ENCODE data around the gene SLC8A1.

SLC8A1 gene

DNA sequence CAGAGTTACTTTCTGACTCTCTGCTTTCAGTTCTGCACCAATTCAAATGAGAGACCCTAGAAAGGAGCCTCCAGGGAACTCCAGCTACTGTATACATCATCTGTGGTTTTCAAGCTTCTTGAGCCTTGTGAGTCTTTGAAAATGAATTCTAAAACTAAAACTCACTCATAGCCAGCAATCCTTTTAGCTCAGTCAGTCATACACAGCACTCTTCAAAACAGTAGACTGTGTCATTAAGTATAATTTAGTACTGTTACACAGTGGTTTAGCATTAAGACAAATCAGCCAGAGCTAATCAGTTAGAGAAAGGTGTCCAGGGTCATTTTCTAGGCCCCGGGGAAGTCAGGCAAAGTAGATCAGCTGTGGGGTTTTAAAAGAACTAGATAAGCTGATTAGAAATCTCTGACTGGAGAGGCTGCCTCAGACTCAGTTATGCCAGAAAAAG lies 350.7 kb downstream of the SLC8A1 start:
- Histone ChIP-seq H3K9me3 (ENCODE audit: control insufficient read depth in 1 of 2, low read length in 2 of 2) (no peaks in the 10 kb centered on the region), H3K4me1 (ENCODE audit: control insufficient read depth in 1 of 2, insufficient read depth in 2 of 2, low read length in 2 of 2) (peaks cover 0 to 11% of the 10 kb centered on the region in 2 donors), H3K4me3 (ENCODE audit: low read depth in 1 of 2, low read length in 2 of 2) (no peak overlapping the region), H3K27ac (ENCODE audit: low read length) (no peak overlapping the region), H3K36me3 (ENCODE audit: control insufficient read depth in 1 of 2, insufficient read depth in 2 of 2, low read length in 2 of 2) (no peaks in the 10 kb centered on the region), H3K27me3 (ENCODE audit: low read depth, low read length) (no peaks in the 10 kb centered on the region)

DNA sequence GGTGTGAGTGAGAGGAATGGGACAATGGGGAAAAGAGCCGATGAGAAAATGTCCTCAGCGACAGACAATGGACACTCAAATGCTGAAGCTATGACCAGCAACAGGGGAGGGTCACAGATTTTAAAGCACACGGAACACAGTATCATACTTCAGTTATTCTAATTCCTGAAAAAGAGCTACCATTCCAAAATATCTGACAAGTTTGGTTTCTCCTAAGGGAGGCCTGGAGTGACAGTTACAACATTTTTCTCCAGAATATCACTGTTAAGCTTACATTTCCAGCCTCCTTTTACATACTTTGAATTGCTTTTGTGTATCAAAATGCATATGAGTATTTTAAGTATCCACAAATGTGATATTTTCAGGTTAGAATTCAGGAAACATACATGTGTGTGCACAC lies 351.2 kb downstream of the SLC8A1 start:
- Histone ChIP-seq H3K4me3 (ENCODE audit: low read depth in 1 of 2, low read length in 2 of 2) (no peak overlapping the region), H3K36me3 (ENCODE audit: control insufficient read depth in 1 of 2, insufficient read depth in 2 of 2, low read length in 2 of 2) (no peaks in the 10 kb centered on the region), H3K27ac (ENCODE audit: low read length) (no peak overlapping the region), H3K4me1 (ENCODE audit: control insufficient read depth in 1 of 2, insufficient read depth in 2 of 2, low read length in 2 of 2) (peaks cover 0 to 11% of the 10 kb centered on the region in 2 donors), H3K9me3 (ENCODE audit: control insufficient read depth in 1 of 2, low read length in 2 of 2) (no peaks in the 10 kb centered on the region), H3K27me3 (ENCODE audit: low read depth, low read length) (no peaks in the 10 kb centered on the region)

DNA sequence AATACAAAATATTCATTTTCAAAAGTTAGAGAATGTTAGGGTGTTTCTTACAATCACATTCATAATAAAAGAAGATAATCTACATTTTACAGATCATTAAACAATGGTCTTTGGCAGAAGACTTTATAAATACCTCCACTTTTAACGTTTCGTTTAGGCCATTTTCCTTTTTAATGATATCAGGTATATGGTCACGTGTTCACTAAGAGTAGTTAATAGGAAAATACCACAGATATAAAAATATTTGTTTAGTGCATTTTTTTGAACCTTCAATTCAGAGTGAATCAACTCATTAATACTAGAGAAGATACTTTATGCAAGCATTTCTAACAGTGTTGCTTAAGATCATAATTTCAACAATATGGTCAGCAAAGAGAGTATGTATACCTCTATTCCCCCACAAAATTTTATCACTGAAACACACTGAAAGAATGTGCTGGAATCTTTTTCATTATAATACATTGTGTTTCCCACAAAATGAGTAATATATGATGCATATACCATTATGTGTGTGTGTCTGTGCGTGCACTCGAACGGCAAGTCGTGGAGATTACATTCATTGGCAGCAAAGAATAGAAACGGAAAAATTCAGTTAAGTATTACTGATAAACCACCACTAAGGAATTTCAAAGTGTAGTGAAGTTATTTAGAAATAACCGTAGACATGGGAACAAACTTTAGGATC lies 353.0 kb downstream of the SLC8A1 start:
- no peaks in the 10 kb centered on the region for H3K9me3 ChIP-seq (ENCODE audit: control insufficient read depth in 1 of 2, low read length in 2 of 2)
- no peak overlapping the region for H3K4me3 ChIP-seq (ENCODE audit: low read depth in 1 of 2, low read length in 2 of 2)
- H3K36me3 ChIP-seq (ENCODE audit: control insufficient read depth in 1 of 2, insufficient read depth in 2 of 2, low read length in 2 of 2): no peaks in the 10 kb centered on the region
- H3K27ac ChIP-seq (ENCODE audit: low read length): no peak overlapping the region
- H3K27me3 ChIP-seq (ENCODE audit: low read depth, low read length): no peaks in the 10 kb centered on the region
- peaks cover 5 to 15% of the 10 kb centered on the region in 2 donors for H3K4me1 ChIP-seq (ENCODE audit: control insufficient read depth in 1 of 2, insufficient read depth in 2 of 2, low read length in 2 of 2)

DNA sequence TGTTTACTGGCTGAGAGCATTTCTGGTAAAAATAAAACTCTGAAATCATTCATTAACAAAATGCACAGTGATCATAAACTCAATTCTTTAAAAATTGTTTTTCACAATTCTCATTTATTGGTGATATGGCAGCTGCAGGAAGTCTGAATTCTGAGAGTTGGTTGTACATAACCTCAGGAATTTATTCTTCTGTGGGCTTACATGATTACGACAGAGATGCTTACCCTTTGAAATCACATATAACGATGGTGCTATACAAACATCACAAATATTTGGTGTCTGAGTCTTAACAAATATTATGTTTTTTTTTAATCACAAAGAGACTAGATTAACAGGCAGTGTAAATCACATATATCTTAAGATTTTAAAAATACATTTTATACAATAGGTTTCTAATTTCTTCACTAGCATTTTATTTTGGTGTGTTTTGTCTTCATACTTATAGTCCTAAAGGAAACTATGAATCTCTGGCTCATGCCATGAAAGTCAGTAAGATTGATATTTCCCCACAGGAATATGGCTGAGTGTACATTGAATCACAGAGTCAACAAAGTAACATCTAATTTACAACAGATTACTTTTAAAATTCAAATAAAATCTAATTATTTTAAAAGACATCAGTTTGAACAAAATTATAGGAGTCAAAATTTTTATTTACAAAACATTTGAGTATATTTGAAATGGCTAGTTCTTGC lies 354.1 kb downstream of the SLC8A1 start:
- Histone ChIP-seq H3K36me3 (ENCODE audit: control insufficient read depth in 1 of 2, insufficient read depth in 2 of 2, low read length in 2 of 2) (no peaks in the 10 kb centered on the region), H3K27me3 (ENCODE audit: low read depth, low read length) (no peaks in the 10 kb centered on the region), H3K9me3 (ENCODE audit: control insufficient read depth in 1 of 2, low read length in 2 of 2) (no peaks in the 10 kb centered on the region), H3K4me1 (ENCODE audit: control insufficient read depth in 1 of 2, insufficient read depth in 2 of 2, low read length in 2 of 2) (peaks cover 5 to 14% of the 10 kb centered on the region in 2 donors), H3K4me3 (ENCODE audit: low read depth in 1 of 2, low read length in 2 of 2) (no peak overlapping the region), H3K27ac (ENCODE audit: low read length) (no peak overlapping the region)

DNA sequence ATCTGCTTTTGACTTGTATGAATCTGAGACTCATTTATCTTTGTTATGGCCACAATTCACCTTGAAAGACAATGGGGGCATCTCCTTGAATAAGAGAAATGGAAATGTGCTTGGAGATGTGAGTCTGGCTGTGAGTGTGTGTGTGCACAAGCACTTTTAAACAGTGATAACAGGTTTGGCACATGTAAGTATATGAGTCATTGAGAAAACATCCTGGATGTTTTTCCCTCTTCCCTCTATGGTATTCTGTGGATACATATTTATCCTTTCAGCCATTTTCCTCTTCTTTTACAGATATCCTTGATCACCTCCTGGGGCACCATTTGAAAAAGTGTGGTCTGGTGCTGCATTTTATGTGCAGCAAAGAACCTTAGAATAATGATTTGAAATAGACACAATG lies 355.5 kb downstream of the SLC8A1 start:
- no peak overlapping the region for H3K27ac ChIP-seq (ENCODE audit: low read length)
- H3K27me3 ChIP-seq (ENCODE audit: low read depth, low read length): no peaks in the 10 kb centered on the region
- H3K4me1 ChIP-seq (ENCODE audit: control insufficient read depth in 1 of 2, insufficient read depth in 2 of 2, low read length in 2 of 2): peaks cover 5 to 14% of the 10 kb centered on the region in 2 donors
- H3K36me3 ChIP-seq (ENCODE audit: control insufficient read depth in 1 of 2, insufficient read depth in 2 of 2, low read length in 2 of 2): no peaks in the 10 kb centered on the region
- H3K9me3 ChIP-seq (ENCODE audit: control insufficient read depth in 1 of 2, low read length in 2 of 2): no peaks in the 10 kb centered on the region
- H3K4me3 ChIP-seq (ENCODE audit: low read depth in 1 of 2, low read length in 2 of 2): no peak overlapping the region

DNA sequence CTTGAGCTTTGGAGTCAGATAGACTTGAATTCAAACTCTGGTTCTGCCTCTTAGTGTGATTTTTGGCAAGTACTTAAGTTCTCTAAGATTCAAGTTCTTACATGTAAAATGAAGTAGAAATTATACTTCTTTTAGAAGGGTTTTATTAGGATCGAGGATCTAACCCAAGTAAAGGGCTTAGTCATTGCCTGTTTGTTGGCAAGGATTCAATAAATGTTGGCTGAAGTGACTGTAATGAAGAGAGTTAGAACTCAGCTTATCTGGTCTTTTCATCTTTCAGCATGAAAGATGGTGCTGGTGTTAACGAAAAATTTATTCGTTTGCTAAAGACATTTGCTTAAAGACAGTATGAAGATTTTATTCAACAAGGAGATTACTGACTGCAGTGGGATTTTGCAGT lies 356.9 kb downstream of the SLC8A1 start:
- no peaks in the 10 kb centered on the region for H3K36me3 ChIP-seq (ENCODE audit: control insufficient read depth in 1 of 2, insufficient read depth in 2 of 2, low read length in 2 of 2)
- H3K27ac ChIP-seq (ENCODE audit: low read length): no peak overlapping the region
- peaks cover 5 to 14% of the 10 kb centered on the region in 2 donors for H3K4me1 ChIP-seq (ENCODE audit: control insufficient read depth in 1 of 2, insufficient read depth in 2 of 2, low read length in 2 of 2)
- no peak overlapping the region for H3K4me3 ChIP-seq (ENCODE audit: low read depth in 1 of 2, low read length in 2 of 2)
- no peaks in the 10 kb centered on the region for H3K27me3 ChIP-seq (ENCODE audit: low read depth, low read length)
- H3K9me3 ChIP-seq (ENCODE audit: control insufficient read depth in 1 of 2, low read length in 2 of 2): no peaks in the 10 kb centered on the region

DNA sequence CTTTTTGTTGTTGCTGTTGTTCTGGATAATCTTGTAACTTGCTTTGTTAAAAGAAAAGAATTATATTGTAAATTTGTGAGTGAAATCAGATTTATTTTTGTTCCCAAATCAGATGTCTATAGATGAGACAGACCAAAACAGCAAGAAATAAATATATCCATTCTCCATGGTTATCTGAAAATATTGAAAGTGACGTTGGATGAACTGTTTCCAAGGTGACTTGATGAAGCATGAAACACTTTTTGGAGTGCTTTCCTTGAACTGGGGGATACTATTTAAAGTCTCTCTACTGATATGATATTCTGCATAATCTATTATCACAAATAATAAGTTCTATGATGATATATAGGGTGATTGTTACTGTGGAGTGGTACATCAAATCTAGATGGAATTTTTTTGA lies 357.4 kb downstream of the SLC8A1 start:
- no peaks in the 10 kb centered on the region for H3K9me3 ChIP-seq (ENCODE audit: control insufficient read depth in 1 of 2, low read length in 2 of 2)
- no peak overlapping the region for H3K27ac ChIP-seq (ENCODE audit: low read length)
- peaks cover 5 to 14% of the 10 kb centered on the region in 2 donors for H3K4me1 ChIP-seq (ENCODE audit: control insufficient read depth in 1 of 2, insufficient read depth in 2 of 2, low read length in 2 of 2)
- no peaks in the 10 kb centered on the region for H3K27me3 ChIP-seq (ENCODE audit: low read depth, low read length)
- H3K4me3 ChIP-seq (ENCODE audit: low read depth in 1 of 2, low read length in 2 of 2): no peak overlapping the region
- no peaks in the 10 kb centered on the region for H3K36me3 ChIP-seq (ENCODE audit: control insufficient read depth in 1 of 2, insufficient read depth in 2 of 2, low read length in 2 of 2)

DNA sequence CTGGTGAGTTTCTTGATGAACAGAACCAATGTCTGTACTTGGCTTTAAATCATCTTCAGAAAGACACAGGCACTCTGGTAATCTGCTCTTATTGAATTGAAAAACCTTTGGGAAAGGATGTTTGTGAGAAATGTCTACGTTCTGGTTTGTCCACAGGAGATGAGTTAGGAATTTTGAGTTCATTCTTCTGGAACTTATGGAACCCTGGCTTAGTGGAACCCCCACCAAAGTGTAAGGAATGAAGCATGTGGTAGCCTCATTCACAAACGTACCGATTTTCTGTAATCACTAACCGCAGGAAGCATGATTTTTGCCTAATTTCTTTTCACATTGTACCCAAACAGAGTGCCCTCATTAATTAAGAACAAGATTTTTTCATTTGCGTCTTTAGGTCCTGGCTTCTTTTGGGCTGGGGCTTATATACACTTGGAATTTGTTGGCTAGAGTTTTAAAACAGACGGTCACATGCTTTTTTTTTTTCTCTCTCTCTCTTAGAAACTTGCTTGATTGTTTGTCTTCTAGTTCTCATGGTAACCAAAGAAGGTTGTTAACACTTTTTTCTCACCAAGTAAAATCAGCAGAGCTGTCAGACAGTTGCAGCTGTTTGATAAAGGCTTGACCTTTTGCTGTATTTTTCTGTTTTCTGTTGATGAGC lies 358.7 kb downstream of the SLC8A1 start:
- Histone ChIP-seq H3K4me3 (ENCODE audit: low read depth in 1 of 2, low read length in 2 of 2) (peak overlapping the region in 1 of 2 donors; percentile 10), H3K36me3 (ENCODE audit: control insufficient read depth in 1 of 2, insufficient read depth in 2 of 2, low read length in 2 of 2) (no peaks in the 10 kb centered on the region), H3K27me3 (ENCODE audit: low read depth, low read length) (no peaks in the 10 kb centered on the region), H3K4me1 (ENCODE audit: control insufficient read depth in 1 of 2, insufficient read depth in 2 of 2, low read length in 2 of 2) (peaks cover 5 to 14% of the 10 kb centered on the region in 2 donors), H3K9me3 (ENCODE audit: control insufficient read depth in 1 of 2, low read length in 2 of 2) (no peaks in the 10 kb centered on the region), H3K27ac (ENCODE audit: low read length) (no peak overlapping the region)

DNA sequence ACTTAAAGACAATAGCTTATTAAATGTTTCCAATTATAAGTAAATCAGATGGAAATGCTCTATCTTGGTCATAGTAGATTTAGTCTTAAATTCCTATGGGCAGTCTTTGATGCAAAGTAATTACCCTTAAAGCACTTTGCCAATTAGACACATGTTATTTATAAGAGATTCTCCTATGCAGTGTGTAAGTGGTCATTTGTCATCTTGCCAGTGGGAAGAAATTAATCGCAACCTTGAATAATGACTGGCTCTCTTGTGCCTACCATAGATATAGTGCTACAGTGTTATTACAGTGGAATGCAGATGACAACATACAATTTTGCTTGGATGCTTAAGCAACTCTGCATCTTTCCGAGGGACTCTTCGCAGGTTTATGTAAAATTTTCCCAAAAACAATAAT lies 361.8 kb downstream of the SLC8A1 start:
- Histone ChIP-seq H3K4me3 (ENCODE audit: low read depth in 1 of 2, low read length in 2 of 2) (no peak overlapping the region), H3K27me3 (ENCODE audit: low read depth, low read length) (no peaks in the 10 kb centered on the region), H3K4me1 (ENCODE audit: control insufficient read depth in 1 of 2, insufficient read depth in 2 of 2, low read length in 2 of 2) (peaks cover 5 to 14% of the 10 kb centered on the region in 2 donors), H3K9me3 (ENCODE audit: control insufficient read depth in 1 of 2, low read length in 2 of 2) (no peaks in the 10 kb centered on the region), H3K27ac (ENCODE audit: low read length) (no peak overlapping the region), H3K36me3 (ENCODE audit: control insufficient read depth in 1 of 2, insufficient read depth in 2 of 2, low read length in 2 of 2) (no peaks in the 10 kb centered on the region)

DNA sequence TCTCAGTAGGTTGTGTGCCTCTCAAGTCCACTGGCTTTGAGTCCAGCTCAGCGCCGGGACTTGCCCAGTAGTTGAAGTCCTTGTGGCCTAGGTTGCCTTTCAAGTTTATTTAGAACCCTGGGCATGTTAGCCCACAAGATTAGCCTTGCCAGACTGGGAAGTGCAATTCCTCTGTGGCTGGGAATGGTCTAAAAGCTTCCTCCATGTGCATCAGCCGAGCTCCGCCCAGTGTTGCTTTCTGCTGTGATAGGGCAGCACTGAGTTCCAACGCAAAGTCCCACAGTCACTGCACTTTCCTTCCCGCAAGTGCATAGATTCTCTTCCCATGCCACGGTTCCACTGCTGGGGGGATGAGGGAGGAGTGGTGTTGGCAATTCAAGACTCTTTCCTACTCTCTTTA lies 364.0 kb downstream of the SLC8A1 start:
- Histone ChIP-seq H3K27ac (ENCODE audit: low read length) (no peak overlapping the region), H3K4me3 (ENCODE audit: low read depth in 1 of 2, low read length in 2 of 2) (no peak overlapping the region), H3K36me3 (ENCODE audit: control insufficient read depth in 1 of 2, insufficient read depth in 2 of 2, low read length in 2 of 2) (no peaks in the 10 kb centered on the region), H3K27me3 (ENCODE audit: low read depth, low read length) (no peaks in the 10 kb centered on the region), H3K4me1 (ENCODE audit: control insufficient read depth in 1 of 2, insufficient read depth in 2 of 2, low read length in 2 of 2) (peaks cover 0 to under 1% of the 10 kb centered on the region in 2 donors), H3K9me3 (ENCODE audit: control insufficient read depth in 1 of 2, low read length in 2 of 2) (no peaks in the 10 kb centered on the region)

DNA sequence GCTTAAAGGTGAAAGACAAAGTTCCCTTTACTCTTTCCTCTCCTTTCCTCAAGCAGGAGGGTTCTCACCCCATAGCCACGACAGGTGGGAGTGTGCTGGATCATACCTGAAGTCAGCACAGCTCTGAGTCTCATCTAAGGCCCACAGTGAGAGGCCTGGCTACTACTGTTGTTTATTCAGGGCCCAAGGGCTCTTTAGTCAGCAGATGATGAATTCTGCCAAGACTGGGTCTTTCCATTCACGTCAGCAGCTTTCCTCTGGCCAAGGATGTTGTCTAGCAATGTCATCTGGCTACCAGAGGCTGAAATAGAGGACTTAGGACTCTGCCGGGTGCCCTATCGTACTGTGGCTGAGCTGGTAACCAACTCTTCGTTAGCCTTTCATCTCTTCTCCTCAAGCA lies 364.5 kb downstream of the SLC8A1 start:
- Histone ChIP-seq H3K4me1 (ENCODE audit: control insufficient read depth in 1 of 2, insufficient read depth in 2 of 2, low read length in 2 of 2) (no peaks in the 10 kb centered on the region), H3K27me3 (ENCODE audit: low read depth, low read length) (no peaks in the 10 kb centered on the region), H3K27ac (ENCODE audit: low read length) (no peak overlapping the region), H3K4me3 (ENCODE audit: low read depth in 1 of 2, low read length in 2 of 2) (no peak overlapping the region), H3K9me3 (ENCODE audit: control insufficient read depth in 1 of 2, low read length in 2 of 2) (no peaks in the 10 kb centered on the region), H3K36me3 (ENCODE audit: control insufficient read depth in 1 of 2, insufficient read depth in 2 of 2, low read length in 2 of 2) (no peaks in the 10 kb centered on the region)

Data from muscle layer of duodenum (tissue), 2 donors.